Smooth muscle cell (in vitro differentiated cells): ENCODE data around the gene SSC5D. TPM values are rescaled to one million over a fixed set of nuclear protein-coding genes. Genes with fewer than 3 reads are reported as not detected.

ENCODE experiments used
- DNase-seq: peaks from one replicate; lab custom pipeline; 2025; ENCODE audit not compliant: unreplicated experiment; lab: John Stamatoyannopoulos, UW
- H2AFZ ChIP-seq: fragments of 200-600 bp; sonication (generic); 2 replicates; pipeline ENCODE4 v1.6.0; 2016; ENCODE audit warnings: antibody characterized with exemption, low read depth, mild to moderate bottlenecking
- H3F3A ChIP-seq: fragments of 200-600 bp; sonication (generic); 2 replicates; pipeline ENCODE4 v1.6.0; 2017; ENCODE audit warnings: antibody characterized with exemption, low read depth
- H3K27ac ChIP-seq: fragments of 200-600 bp; sonication (generic); 2 replicates; pipeline ENCODE4 v1.5.1; 2016; ENCODE audit warnings: low read depth, mild to moderate bottlenecking
- H3K27me3 ChIP-seq: fragments of 200-600 bp; sonication (generic); 2 replicates; pipeline ENCODE4 v1.6.1; 2016; ENCODE audit warnings: low read depth, mild to moderate bottlenecking
- H3K36me3 ChIP-seq: fragments of 200-600 bp; sonication (generic); 2 replicates; pipeline ENCODE4 v1.5.1; 2016; ENCODE audit warnings: low read depth
- H3K4me1 ChIP-seq: fragments of 200-600 bp; sonication (generic); 2 replicates; pipeline ENCODE4 v1.5.1; 2016; ENCODE audit warnings: low read depth
- H3K4me2 ChIP-seq: fragments of 200-600 bp; sonication (generic); 2 replicates; pipeline ENCODE4 v1.6.0; 2016; ENCODE audit warnings: mild to moderate bottlenecking
- H3K4me3 ChIP-seq: fragments of 200-600 bp; sonication (generic); 2 replicates; pipeline ENCODE4 v1.5.1; 2016; ENCODE audit warnings: mild to moderate bottlenecking
- H3K79me2 ChIP-seq: fragments of 200-600 bp; sonication (generic); 2 replicates; pipeline ENCODE4 v1.6.0; 2016; ENCODE audit warnings: low read depth, mild to moderate bottlenecking
- H3K9ac ChIP-seq: fragments of 200-600 bp; sonication (generic); 2 replicates; pipeline ENCODE4 v1.6.0; 2016; ENCODE audit warnings: low read depth
- H3K9me3 ChIP-seq: fragments of 200-600 bp; sonication (generic); replicated peaks from 2 replicates; pipeline ENCODE4 v1.5.1; 2016; ENCODE audit warnings: low read depth
- H4K20me1 ChIP-seq: fragments of 200-600 bp; sonication (generic); 2 replicates; pipeline ENCODE4 v1.6.0; 2016; ENCODE audit warnings: low read depth
- CTCF ChIP-seq: fragments of 200-600 bp; sonication (generic); IDR thresholded peaks from 2 replicates; pipeline ENCODE4 v1.5.1; 2017; ENCODE audit warnings: borderline replicate concordance, mild to moderate bottlenecking, antibody characterized with exemption; ENCODE audit not compliant: insufficient read depth, poor library complexity, severe bottlenecking
- whole genome bisulfite sequencing: methylation state at CpG from one replicate; pipeline ENCODE4 v1.1.7; 2016; ENCODE audit warnings: low lambda C conversion rate; 5-methylcytosine and 5-hydroxymethylcytosine counted together
- polyA plus RNA-seq: library from polyadenylated mRNA; unstranded; fragments of >200 nt; fragmentation: Nextera tagmentation; extraction: Ambion mirVana; gene quantifications from 2 replicates; pipeline ENCODE4 v1.2.1, GENCODE V29; 2016
- total RNA-seq: library from RNA; depleted of rRNA; stranded (reverse); fragments of >200 nt; gene quantifications from 2 replicates; pipeline ENCODE4 v1.2.3, GENCODE V29; 2014

The SSC5D gene
- total and polyA plus RNA-seq, 2 experiments from 2014 or later: 3.8 to 11.2 TPM

- H3F3A ChIP-seq: no peaks in the 10 kb centered on the region
- no peak overlapping the region for H3K4me3 ChIP-seq
- H3K4me2 ChIP-seq: no peak overlapping the region
- H2AFZ ChIP-seq: no peak overlapping the region
- no peaks in the 10 kb centered on the region for H3K36me3 ChIP-seq
- H3K27me3 ChIP-seq: no peaks in the 10 kb centered on the region
- WGBS: 67% methylated on average over 27 of the region's 35 CpGs
- no peaks in the 10 kb centered on the region for H4K20me1 ChIP-seq
- H3K9ac ChIP-seq: no peak overlapping the region
- H3K27ac ChIP-seq: no peak overlapping the region
- H3K9me3 ChIP-seq: no peaks in the 10 kb centered on the region
- no peak for TF ChIP-seq CTCF
- H3K79me2 ChIP-seq: no peaks in the 10 kb centered on the region
- H3K4me1 ChIP-seq: no peaks in the 10 kb centered on the region
- no peak for DNase-seq
These were observed 38.3 kb downstream of the SSC5D start for GRCh38 chr19:55526216-55527196.

GRCh38 chr19:55527197-55528029 lies 39.2 kb downstream of the SSC5D start:
- Histone ChIP-seq H3K9ac (no peak overlapping the region), H3K4me1 (no peaks in the 10 kb centered on the region), H3F3A (no peaks in the 10 kb centered on the region), H3K4me2 (no peak overlapping the region), H3K27ac (no peak overlapping the region), H3K27me3 (no peaks in the 10 kb centered on the region), H2AFZ (no peak overlapping the region), H3K4me3 (no peak overlapping the region), H4K20me1 (no peaks in the 10 kb centered on the region), H3K79me2 (no peaks in the 10 kb centered on the region), H3K9me3 (no peaks in the 10 kb centered on the region), H3K36me3 (no peaks in the 10 kb centered on the region)
- DNase-seq: no peak
- TF ChIP-seq CTCF: no peak
- 85% methylated on average over 21 of the region's 22 CpGs for WGBS

- Histone ChIP-seq H3F3A (no peaks in the 10 kb centered on the region), H3K4me3 (no peak overlapping the region), H3K36me3 (no peaks in the 10 kb centered on the region), H3K9me3 (no peaks in the 10 kb centered on the region), H3K4me1 (no peaks in the 10 kb centered on the region), H3K9ac (no peak overlapping the region), H4K20me1 (no peaks in the 10 kb centered on the region), H2AFZ (no peak overlapping the region), H3K27me3 (no peaks in the 10 kb centered on the region), H3K27ac (no peak overlapping the region), H3K79me2 (no peaks in the 10 kb centered on the region), H3K4me2 (no peak overlapping the region)
- no peak for DNase-seq
- no peak for TF ChIP-seq CTCF
- 59% methylated on average over 15 of the region's 15 CpGs for WGBS
These were observed 40.0 kb downstream of the SSC5D start for GRCh38 chr19:55528030-55528803.
